Measurements from ENCODE around the gene AAK1. TPM values are rescaled to one million over a fixed set of nuclear protein-coding genes. Genes with fewer than 3 reads are reported as not detected.

Gene AAK1
- total RNA-seq, 3 donors from 2014 or later (not counting 1 experiment from before 2014, with no cell fraction given): 174 to 249 (median 204) TPM

- peak overlapping the region; percentile 52 to 66 for H3K27ac Mint-ChIP-seq
- Histone ChIP-seq H3K4me1 (ENCODE audit: control insufficient read depth, insufficient read depth, low read length) (peaks cover 6% of the 10 kb centered on the region), H3K27me3 (ENCODE audit: control insufficient read depth, insufficient read depth, low read length) (no peaks in the 10 kb centered on the region), H3K9me3 (ENCODE audit: control insufficient read depth, insufficient read depth, low read length) (no peaks in the 10 kb centered on the region), H3K27ac (ENCODE audit: low read length) (no peak overlapping the region), H3K36me3 (ENCODE audit: control insufficient read depth, insufficient read depth, low read length) (peaks cover 52% of the 10 kb centered on the region), H3K4me3 (ENCODE audit: low read length) (no peak overlapping the region)
- TF ChIP-seq CTCF (IDR thresholded peaks at IDR 0.05): no peak
- H3K36me3 Mint-ChIP-seq: peaks cover 5% of the 10 kb centered on the region
- 86% methylated on average over 3 of the region's 3 CpGs for WGBS (ENCODE audit: insufficient coverage)
- H3K9me3 Mint-ChIP-seq: no peaks in the 10 kb centered on the region
- intact Hi-C loops (cut with micrococcal nuclease): no loop called here
- DNase-seq (peak in 1 of 2 donors; percentile 43), ATAC-seq (no peak)
- no peak overlapping the region for H3K4me3 Mint-ChIP-seq
- no peaks in the 10 kb centered on the region for H3K27me3 Mint-ChIP-seq (ENCODE audit: low read depth in 2 of 2)
- peaks cover 5 to 17% of the 10 kb centered on the region in 2 donors for H3K4me1 Mint-ChIP-seq
Measured at GRCh38 chr2:69499966-69500365, 143.6 kb downstream of the AAK1 start.

- H3K9me3 Mint-ChIP-seq: no peaks in the 10 kb centered on the region
Measured at GRCh38 chr2:69499242-69499641, 144.3 kb downstream of the AAK1 start.

GRCh38 chr2:69495861-69496260 lies 147.7 kb downstream of the AAK1 start:
- no peak overlapping the region for H3K4me3 Mint-ChIP-seq
- peaks cover 25 to 39% of the 10 kb centered on the region in 2 donors for H3K4me1 Mint-ChIP-seq
- no peak for ATAC-seq
- H3K36me3 Mint-ChIP-seq: peaks cover 15% of the 10 kb centered on the region
- Histone ChIP-seq H3K4me1 (ENCODE audit: control insufficient read depth, insufficient read depth, low read length) (peaks cover 13% of the 10 kb centered on the region), H3K4me3 (ENCODE audit: low read length) (no peak overlapping the region), H3K9me3 (ENCODE audit: control insufficient read depth, insufficient read depth, low read length) (no peaks in the 10 kb centered on the region), H3K36me3 (ENCODE audit: control insufficient read depth, insufficient read depth, low read length) (peaks cover 50% of the 10 kb centered on the region), H3K27ac (ENCODE audit: low read length) (no peak overlapping the region), H3K27me3 (ENCODE audit: control insufficient read depth, insufficient read depth, low read length) (no peaks in the 10 kb centered on the region)
- no peak for TF ChIP-seq CTCF (IDR thresholded peaks at IDR 0.05)
- H3K9me3 Mint-ChIP-seq: no peaks in the 10 kb centered on the region
- H3K27me3 Mint-ChIP-seq (ENCODE audit: low read depth in 2 of 2): no peaks in the 10 kb centered on the region
- intact Hi-C loops (cut with micrococcal nuclease): no loop called here
- DNase-seq: no peak
- peak overlapping the region; percentile 75 to 78 for H3K27ac Mint-ChIP-seq
- WGBS (ENCODE audit: insufficient coverage): 98% methylated on average over 3 of the region's 3 CpGs

More at GRCh38 chr2:69499242-69499641, 144.3 kb downstream of the AAK1 start:
- Histone ChIP-seq H3K9me3 (ENCODE audit: control insufficient read depth, insufficient read depth, low read length) (no peaks in the 10 kb centered on the region), H3K4me3 (ENCODE audit: low read length) (no peak overlapping the region), H3K36me3 (ENCODE audit: control insufficient read depth, insufficient read depth, low read length) (peaks cover 54% of the 10 kb centered on the region), H3K4me1 (ENCODE audit: control insufficient read depth, insufficient read depth, low read length) (peaks cover 6% of the 10 kb centered on the region), H3K27me3 (ENCODE audit: control insufficient read depth, insufficient read depth, low read length) (no peaks in the 10 kb centered on the region), H3K27ac (ENCODE audit: low read length) (no peak overlapping the region)
- H3K27ac Mint-ChIP-seq: peak overlapping the region; percentile 19 to 77
- ATAC-seq (no peak), DNase-seq (no peak)
- intact Hi-C loops (cut with micrococcal nuclease): no loop called here
- peaks cover 5% of the 10 kb centered on the region for H3K36me3 Mint-ChIP-seq
- no peak overlapping the region for H3K4me3 Mint-ChIP-seq
- 45% methylated on average over 3 of the region's 3 CpGs for WGBS (ENCODE audit: insufficient coverage)
- no peaks in the 10 kb centered on the region for H3K27me3 Mint-ChIP-seq (ENCODE audit: low read depth in 2 of 2)
- peaks cover 5 to 17% of the 10 kb centered on the region in 2 donors for H3K4me1 Mint-ChIP-seq
- TF ChIP-seq CTCF (IDR thresholded peaks at IDR 0.05): no peak

- peaks cover 16% of the 10 kb centered on the region for H3K36me3 Mint-ChIP-seq
- DNase-seq: no peak
- Histone ChIP-seq H3K27me3 (ENCODE audit: control insufficient read depth, insufficient read depth, low read length) (no peaks in the 10 kb centered on the region), H3K4me1 (ENCODE audit: control insufficient read depth, insufficient read depth, low read length) (peaks cover 13% of the 10 kb centered on the region), H3K36me3 (ENCODE audit: control insufficient read depth, insufficient read depth, low read length) (peaks cover 44% of the 10 kb centered on the region), H3K9me3 (ENCODE audit: control insufficient read depth, insufficient read depth, low read length) (no peaks in the 10 kb centered on the region), H3K4me3 (ENCODE audit: low read length) (no peak overlapping the region), H3K27ac (ENCODE audit: low read length) (no peak overlapping the region)
- peaks cover 31 to 39% of the 10 kb centered on the region in 2 donors for H3K4me1 Mint-ChIP-seq
- intact Hi-C loops (cut with micrococcal nuclease): no loop called here
- TF ChIP-seq CTCF (IDR thresholded peaks at IDR 0.05): no peak
- H3K27me3 Mint-ChIP-seq (ENCODE audit: low read depth in 2 of 2): no peaks in the 10 kb centered on the region
- H3K27ac Mint-ChIP-seq: peak overlapping the region; percentile 75 to 78
- 100% methylated on average over 3 of the region's 3 CpGs for WGBS (ENCODE audit: insufficient coverage)
- H3K4me3 Mint-ChIP-seq: no peak overlapping the region
- no peak for ATAC-seq
- H3K9me3 Mint-ChIP-seq: no peaks in the 10 kb centered on the region
Measured at GRCh38 chr2:69495008-69495407, 148.5 kb downstream of the AAK1 start.

Measured in natural killer cell (primary cell).